RWPE1 (cell line): ENCODE data around the gene HCN1.

ENCODE experiments used
- CTCF ChIA-PET: fragments of 350-600 bp; sonication (Branson Sonifier 250); formaldehyde crosslinking; extraction: SDS; loops from one replicate; lab custom pipeline; 2021; lab: Yijun Ruan, JAX
- POLR2A ChIA-PET: fragments of 400-600 bp; formaldehyde crosslinking; extraction: SDS; loops from one replicate; lab custom pipeline; 2020; ENCODE audit warnings: antibody characterized with exemption; ENCODE audit not compliant: low non-redundant PET; lab: Yijun Ruan, JAX
- DNase-seq: peaks from one replicate; pipeline ENCODE4 v3.0.0; 2012; ENCODE audit warnings: low spot score
- H3K27ac ChIP-seq: fragments of 450-650 bp; 2 replicates; pipeline ENCODE4 v1.5.1; 2017
- CTCF ChIP-seq: fragments of 450-650 bp; conservative IDR thresholded peaks from 2 replicates; pipeline ENCODE4 v1.5.1; 2017; ENCODE audit warnings: low read depth, mild to moderate bottlenecking

HCN1 gene

GRCh38 chr5:45417285-45417998 is 278.7 kb downstream of the HCN1 start:
- ChIA-PET CTCF (no interaction called here), POLR2A (no interaction called here)
- no peak for TF ChIP-seq CTCF

GRCh38 chr5:45414620-45415573 is 281.3 kb downstream of the HCN1 start:
- no peak for DNase-seq
- TF ChIP-seq CTCF: no peak
- no peak overlapping the region for H3K27ac ChIP-seq
- ChIA-PET CTCF (no interaction called here), POLR2A (no interaction called here)

More at GRCh38 chr5:45417285-45417998, 278.7 kb downstream of the HCN1 start:
- H3K27ac ChIP-seq: no peak overlapping the region
- DNase-seq: no peak

GRCh38 chr5:45411971-45412612 is 284.1 kb downstream of the HCN1 start:
- ChIA-PET CTCF (no interaction called here), POLR2A (no interaction called here)
- DNase-seq: no peak
- no peak overlapping the region for H3K27ac ChIP-seq
- no peak for TF ChIP-seq CTCF

GRCh38 chr5:45410304-45410995 is 285.7 kb downstream of the HCN1 start:
- CTCF ChIA-PET: no interaction called here
- no peak for TF ChIP-seq CTCF
- POLR2A ChIA-PET: no interaction called here
- no peak for DNase-seq
- H3K27ac ChIP-seq: no peak overlapping the region

GRCh38 chr5:45408067-45408466 is 288.1 kb downstream of the HCN1 start:
- H3K27ac ChIP-seq: no peak overlapping the region
- no peak for TF ChIP-seq CTCF
- CTCF ChIA-PET: no interaction called here
- DNase-seq: no peak
- POLR2A ChIA-PET: no interaction called here
